ENCODE measurements around the gene GOLGA7B.

The GOLGA7B gene

DNA sequence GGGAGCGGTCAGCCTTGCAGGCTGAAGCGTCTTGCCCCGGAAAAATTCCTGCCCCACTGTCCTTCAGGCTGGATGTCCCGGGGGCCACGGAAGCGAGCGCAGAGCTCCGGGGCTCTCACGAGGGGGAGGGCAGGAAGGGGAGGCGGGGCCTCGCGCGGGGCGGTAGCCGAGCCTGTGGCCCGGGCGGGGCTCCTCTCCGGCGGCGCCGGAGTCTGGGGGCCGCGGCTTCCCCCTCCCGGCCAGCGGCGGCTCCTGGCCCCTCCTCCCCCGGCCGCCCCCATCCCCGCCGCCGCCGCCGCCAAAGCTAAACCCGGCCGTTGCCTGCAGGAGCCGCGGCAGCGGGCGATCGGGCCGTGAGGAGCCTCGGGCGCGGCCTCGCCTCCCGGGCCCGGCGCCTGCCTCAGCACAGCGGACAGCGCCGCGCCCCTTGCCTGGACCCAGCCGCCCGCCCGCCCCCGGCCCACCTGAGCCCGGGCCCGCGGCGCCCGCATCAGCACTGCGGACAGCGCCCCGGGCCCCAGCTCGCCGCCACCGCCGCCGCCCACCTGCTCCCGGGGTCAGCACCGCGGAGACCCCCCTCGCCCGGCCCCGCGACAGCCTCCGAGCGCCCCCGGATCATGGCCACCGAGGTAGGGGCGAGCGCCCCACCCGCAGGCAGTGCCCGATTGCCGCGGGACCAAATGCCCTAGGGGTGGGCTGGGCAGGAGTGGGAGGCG is at the start of gene GOLGA7B:
GOLGA7B (plus strand) TSS at position 157 of the 716 bp plus-strand sequence; CDS start at position 618, 461 bp downstream.
- DNase-seq (ENCODE audit: low read depth in 2 of 2): no peak

DNA sequence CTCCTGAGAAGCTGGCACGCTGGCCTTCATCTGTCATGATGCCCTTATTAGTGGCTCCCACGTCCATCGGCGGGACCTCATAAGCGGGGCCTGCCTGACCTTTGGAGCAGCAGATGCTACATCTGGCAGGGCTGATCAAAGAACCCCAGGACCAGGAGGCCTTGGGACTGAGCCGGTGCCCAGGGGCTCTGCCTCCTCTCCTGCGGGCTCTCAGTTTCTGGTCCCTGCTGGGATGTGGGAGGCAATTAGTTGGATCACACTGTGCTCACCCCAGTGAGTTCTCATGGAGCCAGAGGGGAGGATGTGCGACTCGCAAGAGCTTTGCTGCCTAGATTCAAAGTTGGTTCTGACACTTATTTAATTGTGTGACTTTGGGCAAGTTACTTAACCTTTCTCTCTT is 49.2 kb upstream of the GOLGA7B start:
- no peak for DNase-seq (ENCODE audit: low read depth in 2 of 2)

DNA sequence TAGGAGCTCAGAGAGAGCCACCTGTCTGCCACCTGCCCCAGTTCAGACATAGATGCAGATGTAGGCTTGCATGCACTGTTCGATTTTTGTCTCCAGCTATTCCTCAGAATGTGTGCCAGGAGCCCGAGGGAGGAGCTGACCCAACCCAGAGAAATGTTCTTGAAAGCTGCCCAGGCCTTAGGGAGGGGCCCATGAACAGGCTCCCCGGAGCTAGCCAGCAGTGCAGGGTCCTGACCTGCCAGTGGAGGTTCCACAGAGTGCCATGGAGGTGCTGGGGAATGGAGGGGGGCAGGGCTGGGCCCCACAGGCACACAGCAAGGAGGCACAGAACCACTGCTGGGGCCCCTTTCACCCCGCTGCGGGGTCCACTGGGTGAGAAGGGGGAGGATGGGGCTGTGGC is 48.2 kb upstream of the GOLGA7B start:
- DNase-seq (ENCODE audit: low read depth in 2 of 2): no peak

DNA sequence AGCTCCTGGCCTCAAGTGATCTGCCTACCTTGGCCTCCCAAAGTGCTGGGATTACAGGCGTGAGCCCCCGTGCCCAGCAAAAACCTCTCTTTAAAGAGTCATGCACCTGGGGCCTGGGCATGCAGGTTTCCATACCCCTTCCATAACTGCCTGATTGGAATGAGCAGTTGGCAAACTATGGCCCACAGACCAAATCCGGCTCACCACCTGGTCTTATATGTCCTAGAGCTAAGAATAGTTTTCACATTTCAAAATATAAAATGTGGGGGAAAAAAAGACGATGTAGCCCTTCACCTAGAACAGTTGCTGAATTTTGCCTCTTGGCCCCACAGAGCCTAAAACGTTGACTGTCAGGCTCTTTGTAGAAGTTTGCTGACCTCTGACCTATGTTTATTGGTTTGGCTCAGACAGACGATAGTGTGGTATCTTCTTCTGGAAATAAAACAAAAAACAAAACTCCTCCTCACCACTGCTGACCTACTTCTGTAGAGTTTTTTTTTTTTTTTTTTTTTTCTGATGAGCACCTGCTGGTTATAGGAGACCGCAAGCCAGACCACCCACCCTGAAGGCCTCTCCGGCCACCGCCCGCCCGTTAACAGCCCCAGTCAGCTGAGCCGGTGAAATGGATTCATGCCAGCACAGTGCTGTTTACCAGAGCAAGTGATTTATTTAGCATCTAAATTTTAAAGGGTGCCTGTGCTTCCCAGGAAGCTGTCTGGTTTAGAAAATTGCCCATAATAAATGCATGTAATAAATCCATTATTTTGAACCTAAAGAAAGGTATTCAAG is 44.4 kb upstream of the GOLGA7B start:
- DNase-seq (ENCODE audit: low read depth in 2 of 2): no peak

DNA sequence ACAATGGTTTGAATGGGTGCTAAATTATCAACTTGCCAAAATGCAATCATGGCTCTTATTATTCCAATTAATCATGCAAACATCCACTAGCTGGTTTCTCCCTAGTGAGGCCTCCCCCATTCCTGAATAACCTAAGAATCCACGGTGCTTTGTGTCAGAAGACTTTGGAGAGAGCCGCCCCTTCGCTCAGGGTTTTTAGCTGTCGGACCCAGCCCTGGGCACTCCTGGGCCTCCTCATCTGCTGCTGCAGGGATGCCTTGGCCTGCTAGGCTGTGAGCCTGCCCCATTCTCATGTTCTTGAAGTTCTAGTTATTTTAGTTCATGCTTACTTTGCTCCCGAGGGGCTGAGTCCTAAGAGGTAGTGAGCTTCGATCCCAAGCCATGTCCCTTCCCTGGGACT is 43.7 kb upstream of the GOLGA7B start:
- no peak for DNase-seq (ENCODE audit: low read depth in 2 of 2)

DNA sequence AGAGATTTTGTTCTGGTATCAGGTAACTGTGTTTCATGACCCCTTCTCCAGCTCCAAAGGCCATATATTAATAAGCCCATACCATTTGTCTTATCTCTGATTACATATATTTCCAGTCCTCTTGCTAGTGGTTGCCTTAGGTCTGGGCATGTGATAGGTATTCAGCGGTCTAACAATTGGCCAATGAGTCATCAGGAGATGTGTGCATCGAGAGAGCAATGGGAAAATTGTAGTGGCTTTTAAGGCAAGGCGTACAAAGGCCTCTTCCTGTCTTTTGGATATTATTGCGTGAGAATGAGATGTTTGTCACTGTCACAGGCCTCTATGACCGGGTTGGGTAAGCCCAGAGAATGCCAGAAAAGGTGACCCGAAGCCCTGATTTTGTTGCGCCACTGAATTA is 39.2 kb upstream of the GOLGA7B start:
- no peak for DNase-seq (ENCODE audit: low read depth in 2 of 2)

DNA sequence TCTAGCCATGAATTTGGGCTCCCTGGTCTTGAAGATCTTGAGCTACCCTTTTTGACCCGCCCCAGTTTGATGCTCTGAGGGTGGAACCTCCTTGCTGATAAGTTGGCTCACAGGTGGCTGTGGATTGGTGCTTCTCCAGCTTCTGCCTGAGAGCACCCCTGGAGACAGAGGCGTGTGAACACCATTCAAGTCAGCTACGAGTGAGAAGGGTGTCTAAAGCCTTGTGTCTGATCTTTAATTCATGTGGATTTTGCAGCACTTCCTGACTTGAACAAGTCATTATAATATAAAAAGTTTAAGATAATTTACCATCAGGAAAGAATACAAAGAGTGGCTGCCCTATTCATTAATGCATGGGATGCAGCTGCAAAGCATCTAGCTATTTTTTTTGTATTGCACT is 37.7 kb upstream of the GOLGA7B start:
- DNase-seq (ENCODE audit: low read depth in 2 of 2): no peak

DNA sequence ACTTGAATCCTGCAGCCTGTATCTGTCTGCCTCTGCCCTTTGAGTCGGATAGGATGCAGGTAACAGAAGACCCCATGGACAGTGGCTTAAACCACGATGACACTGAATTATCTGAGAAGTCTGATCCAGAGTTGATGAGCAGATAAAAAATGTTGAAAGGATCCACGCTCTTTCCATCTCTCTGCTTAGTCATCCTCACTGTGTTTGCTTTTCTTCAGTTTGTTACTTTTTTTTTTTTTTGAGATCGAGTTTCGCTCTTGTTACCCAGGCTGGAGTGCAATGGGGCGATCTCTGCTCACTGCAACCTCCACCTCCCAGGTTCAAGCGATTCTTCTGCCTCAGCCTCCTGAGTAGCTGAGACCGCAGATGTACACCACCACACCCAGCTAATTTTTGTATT is 36.9 kb upstream of the GOLGA7B start:
- no peak for DNase-seq (ENCODE audit: low read depth in 2 of 2)

DNA sequence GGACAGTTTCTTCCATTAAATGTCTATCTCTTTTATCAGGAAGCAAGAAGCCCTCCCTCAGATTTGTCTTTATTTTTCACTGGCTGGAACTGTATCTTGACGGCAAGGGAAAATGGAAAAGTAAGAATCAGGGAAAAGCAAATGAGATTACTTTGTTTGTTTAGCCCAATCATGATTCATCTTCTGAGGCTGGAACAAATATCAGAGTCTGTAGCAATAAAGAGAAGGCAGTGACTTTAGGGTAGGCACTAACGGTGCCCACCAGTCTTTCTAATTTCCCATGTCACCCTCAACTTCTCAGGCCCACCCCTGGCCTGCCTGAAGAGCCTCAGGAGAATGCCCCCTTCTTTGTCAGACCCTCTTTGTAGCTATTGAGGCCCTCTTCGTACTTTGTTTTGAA is 36.3 kb upstream of the GOLGA7B start:
- no peak for DNase-seq (ENCODE audit: low read depth in 2 of 2)

DNA sequence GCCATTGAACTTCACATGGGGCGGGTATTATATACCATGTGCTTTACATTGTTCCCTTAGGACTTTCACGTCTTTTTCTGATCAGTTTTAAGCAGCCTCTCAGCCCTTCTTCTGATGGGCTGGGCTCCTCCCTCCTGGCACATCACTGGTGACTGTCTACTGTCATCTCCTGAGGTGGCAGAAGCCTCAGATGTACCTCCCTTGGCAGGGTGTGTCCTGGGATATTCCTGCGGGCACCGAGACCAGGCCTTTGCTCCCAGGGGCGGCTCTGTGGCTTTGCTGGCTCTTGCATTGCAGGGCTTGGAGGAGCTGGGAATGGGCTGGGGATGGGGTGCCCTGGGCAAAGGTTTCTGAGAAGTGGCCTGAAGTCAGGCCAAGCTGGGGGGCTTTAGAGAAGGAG is 34.6 kb upstream of the GOLGA7B start:
- DNase-seq (ENCODE audit: low read depth in 2 of 2): no peak

DNA sequence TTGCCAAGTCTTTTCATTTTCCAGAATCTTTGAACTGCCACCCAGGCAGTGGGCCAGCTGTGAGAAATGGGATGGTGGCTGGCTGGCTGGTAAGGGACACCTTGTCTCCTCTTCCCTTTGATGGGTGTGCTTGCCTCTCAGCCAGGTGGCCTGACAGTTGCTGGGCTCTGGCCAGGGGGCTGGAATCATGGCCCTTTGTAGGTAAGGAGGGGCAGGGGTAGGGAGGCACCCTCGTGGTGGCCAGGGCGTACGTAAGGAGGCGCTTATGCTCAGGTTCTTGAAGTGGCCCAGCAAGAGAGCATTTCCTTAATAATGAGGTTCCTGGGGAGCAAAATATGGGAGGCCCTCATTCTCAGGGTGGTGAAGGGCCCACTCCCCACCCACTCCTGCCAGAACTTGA is 33.0 kb upstream of the GOLGA7B start:
- no peak for DNase-seq (ENCODE audit: low read depth in 2 of 2)

DNA sequence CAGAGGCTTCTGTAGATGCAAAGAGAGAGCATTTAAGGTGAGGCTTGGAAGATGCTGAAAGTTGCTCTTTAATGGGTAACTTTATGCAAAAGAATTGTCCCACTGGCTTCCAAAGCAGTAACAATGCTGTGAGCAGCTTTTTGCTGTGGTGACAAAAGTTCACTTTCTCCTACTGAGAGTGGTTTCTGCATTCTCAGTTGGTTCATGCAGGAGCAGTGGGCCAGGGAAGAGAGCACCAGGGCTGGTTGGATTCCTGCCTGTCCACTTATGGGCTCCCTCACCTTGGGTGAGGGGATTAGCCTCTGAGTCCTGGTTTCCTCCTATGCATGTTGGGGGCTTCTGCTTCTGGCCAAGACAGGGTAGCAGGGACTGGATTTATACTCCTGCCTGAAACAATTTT is 31.1 kb upstream of the GOLGA7B start:
- no peak for DNase-seq (ENCODE audit: low read depth in 2 of 2)

DNA sequence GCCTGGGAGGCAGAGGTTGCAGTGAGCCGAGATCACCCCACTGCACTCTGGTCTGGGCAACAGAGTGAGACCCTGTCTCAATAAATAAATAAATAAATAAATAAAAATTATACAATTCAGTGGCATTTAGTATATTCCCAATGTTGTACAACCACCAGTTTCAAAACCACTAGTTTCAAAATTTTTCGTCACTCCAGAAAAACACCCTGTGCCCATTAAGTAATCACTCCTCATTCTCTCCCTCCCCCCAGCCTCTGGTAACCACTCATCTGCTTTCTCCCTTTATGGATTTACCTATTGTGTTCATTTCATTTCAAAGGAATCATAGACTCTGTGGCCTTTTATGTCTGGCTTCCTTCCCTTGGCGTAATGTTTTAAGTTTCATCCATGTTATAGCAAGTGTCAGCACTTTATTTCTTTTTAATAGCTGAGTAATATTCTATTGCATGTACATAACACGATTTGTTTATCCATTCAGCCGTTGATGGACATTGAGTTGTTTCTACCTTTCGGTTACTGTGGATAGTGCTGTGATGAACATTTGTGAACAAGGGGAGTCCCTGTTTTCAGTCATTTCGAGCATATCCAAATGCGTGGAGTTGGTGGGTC is 29.4 kb upstream of the GOLGA7B start:
- no peak for DNase-seq (ENCODE audit: low read depth in 2 of 2)

DNA sequence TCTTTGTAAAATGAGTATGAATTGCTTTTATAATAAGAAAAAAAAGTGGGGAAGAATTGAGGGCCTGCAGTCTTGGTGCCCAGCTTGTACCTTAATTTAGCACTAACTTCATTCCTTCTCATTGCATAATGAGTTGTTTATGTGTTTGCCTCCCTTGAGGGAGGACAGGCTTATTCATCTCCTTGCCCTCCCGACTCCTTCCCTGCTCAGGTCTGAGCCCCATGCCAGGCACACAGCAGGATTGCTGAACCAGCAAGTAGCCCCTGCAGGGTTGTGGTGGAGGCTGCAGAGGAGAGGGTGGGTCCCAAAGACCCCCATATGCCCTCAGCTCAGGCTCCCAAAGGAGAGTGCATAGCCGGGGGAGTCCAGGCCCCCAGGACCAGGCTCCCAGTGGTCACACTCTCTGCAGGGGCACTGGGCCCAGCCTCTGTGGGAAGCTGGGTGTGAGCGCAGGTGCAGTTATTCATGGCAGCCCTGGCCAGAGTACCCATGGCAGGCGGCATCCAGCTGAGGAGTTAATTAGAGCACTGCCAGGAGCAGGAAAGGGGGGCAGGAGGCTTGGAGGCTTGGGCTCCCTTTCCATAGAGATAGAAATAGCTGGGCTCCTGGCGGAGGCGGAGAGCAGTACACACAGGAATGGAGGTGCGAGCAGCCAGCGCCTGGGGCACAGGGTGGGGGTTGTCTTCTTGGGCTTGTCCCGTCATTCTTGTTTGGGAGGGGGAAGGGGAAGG is 28.2 kb upstream of the GOLGA7B start:
- DNase-seq (ENCODE audit: low read depth in 2 of 2): no peak

DNA sequence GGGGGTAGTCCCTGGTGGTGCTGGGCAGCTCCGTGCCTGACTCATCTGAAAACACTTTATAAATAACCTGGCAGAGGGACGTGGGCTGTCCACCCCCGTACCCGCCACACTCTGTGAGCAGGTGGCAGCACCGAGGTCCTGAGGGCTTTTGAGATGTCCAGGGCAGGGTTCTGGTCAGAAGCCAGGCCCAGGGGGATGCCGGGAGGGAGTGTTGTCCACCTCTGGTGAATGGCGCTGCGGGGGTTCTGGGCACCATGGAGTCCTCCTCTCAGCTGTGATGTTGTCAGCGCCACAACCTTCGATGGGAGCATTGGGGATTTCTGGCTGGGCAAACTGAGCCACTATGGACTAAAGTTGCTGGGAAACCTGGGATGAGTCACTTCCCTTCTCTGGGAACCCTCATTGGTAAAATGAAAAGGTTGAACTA is 27.4 kb upstream of the GOLGA7B start:
- no peak for DNase-seq (ENCODE audit: low read depth in 2 of 2)

DNA sequence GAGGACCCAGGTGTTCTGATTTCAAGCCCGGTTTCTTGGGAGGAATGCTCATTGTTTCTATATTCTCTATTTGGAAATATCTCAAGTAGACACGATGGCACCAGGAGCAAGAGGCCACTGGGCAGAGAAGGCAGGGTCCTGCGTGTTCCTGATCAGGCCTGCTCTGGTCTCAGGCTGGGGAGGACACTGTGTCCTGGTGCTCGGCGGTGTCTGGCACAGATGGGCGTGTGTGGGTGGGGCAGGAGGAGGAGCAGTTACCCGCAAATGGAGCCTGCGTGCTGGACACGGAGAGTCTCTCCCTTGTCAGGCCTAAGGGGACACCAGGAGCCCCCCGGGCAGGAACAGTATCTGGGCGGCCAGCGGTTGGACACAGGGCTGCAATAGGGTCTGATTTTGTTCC is 25.9 kb upstream of the GOLGA7B start:
- DNase-seq (ENCODE audit: low read depth in 2 of 2): no peak

DNA sequence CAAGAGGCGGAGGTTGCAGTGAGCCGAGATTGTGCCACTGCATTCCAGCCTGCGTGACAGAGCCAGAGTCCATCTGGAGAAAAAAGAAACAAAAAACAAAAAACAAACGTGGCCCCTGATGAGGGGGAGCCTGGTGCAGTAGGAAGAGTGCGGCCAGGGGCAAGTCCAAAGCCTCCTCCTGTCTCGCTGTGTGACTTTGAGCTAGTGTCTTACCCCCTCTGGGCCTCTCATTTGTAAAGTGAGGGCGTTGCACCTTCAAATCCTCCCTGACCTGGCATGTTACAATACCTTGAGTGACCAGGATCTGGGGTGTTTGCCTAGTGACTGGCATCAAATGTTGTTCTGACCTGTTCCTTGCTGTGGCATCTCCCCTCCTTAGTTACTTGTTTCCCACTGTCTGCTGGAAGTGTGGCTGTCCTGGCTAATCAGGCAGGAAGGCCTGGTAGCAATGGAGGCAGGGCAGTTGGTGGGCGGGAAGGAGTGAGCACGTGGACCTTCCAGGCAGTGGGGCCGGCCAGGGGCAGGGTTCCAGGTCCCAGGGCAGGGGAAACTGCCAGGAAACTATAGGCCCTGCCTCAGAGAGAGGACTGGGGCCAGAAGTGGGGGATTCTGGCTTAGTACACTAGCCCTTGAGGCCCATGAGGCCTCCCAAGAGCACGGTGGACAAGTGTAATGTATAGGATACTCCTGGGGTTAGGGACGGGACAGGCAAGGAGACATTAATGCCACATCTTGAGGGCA is 24.5 kb upstream of the GOLGA7B start:
- no peak for DNase-seq (ENCODE audit: low read depth in 2 of 2)

DNA sequence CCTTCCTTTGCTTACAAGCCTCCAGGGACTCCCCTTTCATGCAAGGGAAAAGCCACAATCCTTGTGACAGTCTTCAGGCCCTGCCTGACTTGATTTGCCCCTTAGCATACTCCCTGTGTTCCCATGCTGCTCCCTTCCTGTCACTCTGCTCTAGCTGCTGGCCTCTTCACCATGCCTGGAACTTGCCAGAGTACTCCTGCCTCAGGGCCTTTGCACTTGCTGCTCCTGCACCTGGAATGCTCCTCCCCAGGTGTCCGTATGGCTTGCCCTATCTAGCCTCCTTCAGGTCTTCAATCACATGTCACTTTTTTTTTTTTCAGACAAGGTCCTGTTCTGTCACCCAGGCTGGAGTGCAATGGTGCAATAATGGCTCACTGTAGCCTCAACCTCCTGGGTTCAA is 22.8 kb upstream of the GOLGA7B start:
- DNase-seq (ENCODE audit: low read depth in 2 of 2): no peak

DNA sequence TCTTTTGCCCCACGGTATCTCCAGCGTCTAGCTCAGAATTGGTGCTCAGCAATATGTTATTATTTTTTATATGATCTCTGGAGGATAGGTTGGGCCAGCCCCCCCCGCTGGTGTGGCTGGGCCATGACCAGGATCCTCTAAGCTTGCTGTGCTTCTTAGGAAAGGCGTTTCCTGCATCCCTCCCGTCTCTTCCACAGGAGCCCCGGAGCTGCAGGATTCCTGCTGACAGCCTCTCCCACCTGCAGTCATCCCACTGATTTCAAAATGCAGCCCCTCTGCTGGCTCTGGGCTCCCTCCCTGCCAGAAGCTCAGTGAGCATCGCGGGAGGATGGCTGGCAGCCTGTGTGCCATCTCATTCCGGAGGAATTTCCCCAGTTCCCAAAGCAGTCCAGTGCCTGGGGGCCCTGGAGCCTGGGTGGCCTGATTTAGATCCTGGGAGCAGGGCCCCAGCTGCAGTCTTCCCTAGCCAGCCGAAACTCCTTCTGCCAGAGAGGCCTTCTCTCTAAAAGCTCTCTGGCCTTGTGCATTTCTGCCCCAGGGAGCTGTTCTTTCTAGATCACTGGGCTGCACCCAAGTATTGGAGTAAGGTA is 21.8 kb upstream of the GOLGA7B start:
- no peak for DNase-seq (ENCODE audit: low read depth in 2 of 2)

DNA sequence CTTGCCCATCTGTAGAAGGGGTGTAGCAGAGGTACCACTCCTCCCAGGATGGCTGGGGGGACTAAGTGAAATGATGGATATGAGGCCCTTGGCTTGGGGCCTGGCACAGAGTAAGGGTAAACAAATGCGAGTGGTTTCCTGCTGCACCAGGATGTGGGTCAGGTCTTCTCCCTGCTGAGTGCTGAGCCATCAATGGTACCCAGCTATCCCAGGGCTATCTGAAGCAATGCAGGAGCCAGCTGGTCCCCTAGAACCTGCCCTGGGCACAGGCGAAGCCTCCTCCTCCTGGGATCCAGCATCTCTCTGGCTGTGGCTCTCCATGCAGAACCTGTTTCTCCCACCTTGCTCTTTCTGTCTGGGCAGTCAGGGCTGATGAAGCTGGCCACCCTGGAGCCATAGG is 20.9 kb upstream of the GOLGA7B start:
- no peak for DNase-seq (ENCODE audit: low read depth in 2 of 2)

DNA sequence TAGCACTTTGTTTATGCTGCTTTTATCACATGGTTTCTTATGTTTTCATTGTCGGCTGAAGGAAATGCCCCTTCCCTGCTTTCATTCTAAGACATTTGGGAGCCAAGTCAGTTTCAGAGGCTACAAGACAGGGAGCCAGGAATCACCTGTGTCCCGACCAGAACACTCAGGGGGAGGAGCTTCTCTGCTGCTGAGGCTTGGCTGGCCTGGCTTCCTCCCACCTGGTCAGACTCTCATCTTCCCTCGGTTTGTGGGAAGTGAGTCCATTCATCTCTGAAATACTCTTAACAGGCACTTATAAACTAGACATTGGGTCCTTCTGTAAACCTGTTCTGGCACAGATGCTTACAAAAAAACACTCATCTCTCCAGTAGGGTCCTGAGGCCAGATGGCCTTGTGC is 19.6 kb upstream of the GOLGA7B start:
- DNase-seq (ENCODE audit: low read depth in 2 of 2): no peak

Data from fibroblast of skin of left quadriceps (primary cell).